Skeletal muscle tissue (tissue), 4 donors: ENCODE measurements around the gene NDUFB7. TPM values are rescaled to one million over a fixed set of nuclear protein-coding genes. Genes with fewer than 3 reads are reported as not detected.

ENCODE experiments used
- H3K27ac ChIP-seq: one replicate; pipeline ENCODE4 v1.7.0; 2013; ENCODE audit warnings: mild to moderate bottlenecking, low read depth, low read length, inconsistent platforms
- H3K27me3 ChIP-seq, 3 donors: one replicate each; pipeline ENCODE4 v1.7.0; 2013; ENCODE audit warnings: low read length in 3 of 3; ENCODE audit not compliant: control insufficient read depth in 3 of 3, insufficient read depth in 3 of 3
- H3K36me3 ChIP-seq, 3 donors: one replicate each; pipeline ENCODE4 v1.7.0; 2013; ENCODE audit warnings: low read length in 3 of 3; ENCODE audit not compliant: control insufficient read depth in 3 of 3, insufficient read depth in 3 of 3
- H3K4me1 ChIP-seq, 3 donors: one replicate each; pipeline ENCODE4 v1.7.0; 2013; ENCODE audit warnings: low read length in 3 of 3, mild to moderate bottlenecking in 3 of 3; ENCODE audit not compliant: control insufficient read depth in 3 of 3, insufficient read depth in 3 of 3
- H3K4me3 ChIP-seq, 3 donors: one replicate each; pipeline ENCODE4 v1.7.0; 2013; ENCODE audit warnings: low read length in 3 of 3
- H3K9ac ChIP-seq, 3 donors: one replicate each; pipeline ENCODE4 v1.7.0; 2013; ENCODE audit warnings: low read length in 3 of 3, mild to moderate bottlenecking in 3 of 3, moderate library complexity in 2 of 3, low read depth in 1 of 3
- H3K9me3 ChIP-seq, 3 donors: one replicate each; pipeline ENCODE4 v1.7.0; 2013; ENCODE audit warnings: low read length in 3 of 3; ENCODE audit not compliant: control insufficient read depth in 3 of 3
- total RNA-seq: library from RNA; depleted of rRNA; stranded (reverse); fragments of >200 nt; gene quantifications from one replicate; pipeline ENCODE4 v1.2.3, GENCODE V29; 2014
- donor health status: Osteomylitis.

The NDUFB7 gene
- total RNA-seq, 1 donor from 2014 or later, result 525 TPM

DNA sequence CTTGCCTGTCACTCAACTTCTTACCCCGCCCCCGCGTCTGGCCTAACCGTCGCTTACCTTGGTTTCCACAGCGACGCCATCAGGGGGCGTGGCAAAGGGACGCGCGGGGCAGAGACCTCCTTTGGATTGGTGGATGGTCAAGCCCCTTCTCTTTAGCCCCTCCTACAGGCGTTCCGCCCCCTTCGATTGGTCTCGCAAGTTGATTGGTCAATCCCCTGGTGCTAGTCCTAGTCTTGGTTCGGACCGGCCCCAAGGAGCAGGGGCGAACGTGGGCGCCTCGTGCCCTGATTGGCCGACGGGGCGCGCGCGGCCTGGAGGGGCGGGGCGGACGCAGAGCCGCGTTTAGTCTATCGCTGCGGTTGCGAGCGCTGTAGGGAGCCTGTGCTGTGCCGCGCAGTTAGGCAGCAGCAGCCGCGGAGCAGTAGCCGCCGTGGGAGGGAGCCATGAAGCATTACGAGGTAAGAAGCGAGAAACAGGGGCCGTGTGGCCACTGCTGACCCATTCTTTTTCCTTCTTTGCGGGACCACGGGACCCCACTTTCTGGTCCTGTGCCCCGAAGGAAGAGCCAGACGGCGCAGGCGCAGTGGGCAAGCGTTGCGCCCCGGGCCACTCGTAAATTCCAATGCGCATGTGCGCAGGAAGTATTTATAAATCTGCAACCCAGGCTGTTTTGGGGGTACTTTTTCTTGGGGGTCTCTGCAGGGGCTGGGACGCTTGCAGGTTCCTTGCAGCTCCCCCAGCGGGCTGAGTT lies 42.4 kb downstream of the NDUFB7 start, which contains the start of gene TECR:
TSS of gene TECR (plus strand) at position 341 of the 751 bp plus-strand sequence. CDS start at position 444, 103 bp downstream.
- Histone ChIP-seq H3K4me3 (peak within 1 kb of the TSS; percentile 95 to 99 (median 96)), H3K4me1 (peaks cover 22 to 37% (median 31%) of the 10 kb centered on the region in 3 donors), H3K9ac (peak within 1 kb of the TSS; percentile 91 to 98 (median 97)), H3K36me3 (peaks cover 2 to 11% (median 6%) of the 10 kb centered on the region in 3 donors), H3K9me3 (no peaks in the 10 kb centered on the region), H3K27me3 (no peaks in the 10 kb centered on the region), H3K27ac (peak within 1 kb of the TSS; percentile 89)

DNA sequence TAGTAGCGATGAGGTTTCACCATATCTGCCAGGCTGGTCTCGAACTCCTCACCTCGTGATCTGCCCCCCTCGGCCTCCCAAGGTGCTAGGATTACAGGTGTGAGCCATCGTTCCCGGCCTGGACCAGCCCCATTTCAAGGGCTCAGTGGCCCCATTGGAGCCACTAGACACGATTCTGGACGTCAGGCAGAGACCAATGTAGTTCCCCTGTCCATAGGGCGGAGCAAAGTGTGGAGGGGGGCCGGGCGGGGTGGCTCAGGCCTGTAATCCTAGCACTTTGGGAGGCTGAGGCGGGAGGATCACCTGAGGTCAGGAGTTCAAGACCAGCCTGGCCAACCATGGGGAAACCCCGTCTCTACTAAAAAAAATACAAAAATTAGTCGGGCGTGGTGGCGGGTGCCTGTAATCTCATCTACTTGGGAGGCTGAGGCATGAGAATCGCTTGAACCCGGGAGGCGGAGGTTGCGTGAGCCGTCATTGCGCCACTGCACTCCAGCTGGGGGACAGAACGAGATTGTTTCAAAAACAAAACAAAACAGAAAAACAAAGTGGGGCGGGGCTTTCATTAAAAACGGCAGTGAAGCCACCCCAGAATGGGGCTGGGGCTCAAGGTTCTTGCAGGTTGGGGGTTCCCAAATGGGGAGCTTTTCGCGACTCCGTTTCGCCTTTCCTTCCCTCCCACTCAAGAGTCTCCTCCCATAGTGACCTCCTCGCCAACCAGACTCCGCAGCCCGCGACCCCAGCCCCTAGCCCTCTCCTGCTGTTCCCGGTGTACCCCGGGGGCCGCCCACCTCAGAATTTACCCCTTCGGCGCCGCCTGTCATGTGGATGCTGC lies 43.2 kb downstream of the NDUFB7 start:
- H3K4me1 ChIP-seq, result peaks cover 22 to 35% (median 29%) of the 10 kb centered on the region in 3 donors
- H3K36me3 ChIP-seq, result peaks cover 2 to 11% (median 6%) of the 10 kb centered on the region in 3 donors
- H3K9ac ChIP-seq, result peak overlapping the region in 2 of 3 donors; percentile 50 to 57
- H3K27ac ChIP-seq, result peak overlapping the region; percentile 70
- no peaks in the 10 kb centered on the region for H3K9me3 ChIP-seq
- H3K27me3 ChIP-seq, result no peaks in the 10 kb centered on the region
- peak overlapping the region; percentile 38 to 99 (median 65) for H3K4me3 ChIP-seq

DNA sequence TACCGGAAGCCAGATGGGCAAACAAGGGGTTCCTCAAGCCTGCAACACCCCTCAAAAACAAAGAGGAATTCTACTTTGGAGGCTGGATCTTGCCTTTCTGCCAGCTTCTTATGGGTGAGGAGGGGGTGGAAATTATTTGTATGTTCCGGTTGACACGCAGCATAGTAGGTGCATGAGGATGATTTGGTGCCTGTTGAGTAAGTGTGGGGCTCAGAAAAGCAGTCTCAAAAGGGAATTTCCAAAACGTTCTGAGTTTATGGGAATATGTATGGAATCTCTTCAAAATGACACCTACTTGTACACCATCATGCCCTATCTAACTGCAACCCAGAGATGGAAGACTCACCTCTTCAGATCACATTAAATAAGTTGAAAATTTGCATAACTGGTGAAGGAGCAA lies 45.4 kb downstream of the NDUFB7 start:
- no peak overlapping the region for H3K4me3 ChIP-seq
- H3K4me1 ChIP-seq, result peaks cover 11 to 16% (median 14%) of the 10 kb centered on the region in 3 donors
- no peak overlapping the region for H3K9ac ChIP-seq
- peaks cover 2 to 14% (median 6%) of the 10 kb centered on the region in 3 donors for H3K36me3 ChIP-seq
- no peaks in the 10 kb centered on the region for H3K27me3 ChIP-seq
- H3K9me3 ChIP-seq, result no peaks in the 10 kb centered on the region
- no peak overlapping the region for H3K27ac ChIP-seq

DNA sequence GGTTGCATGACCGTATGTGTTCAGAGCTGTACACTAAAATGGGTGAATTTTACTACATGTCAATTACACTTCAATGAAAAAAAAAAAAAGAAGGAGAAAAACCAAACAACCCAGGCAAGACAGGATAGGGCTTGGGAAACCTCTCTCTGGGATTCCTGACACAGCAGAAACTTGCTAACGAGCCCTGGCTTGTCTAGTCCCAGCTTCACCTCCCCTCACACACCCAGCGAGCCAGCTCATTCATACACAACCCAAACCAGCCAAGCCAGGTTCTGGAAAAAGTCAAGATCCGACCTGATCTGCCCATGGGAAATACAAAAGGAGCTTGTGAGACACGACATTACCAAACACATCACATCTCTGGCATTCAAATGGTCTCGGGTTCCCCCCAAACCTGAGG lies 46.1 kb downstream of the NDUFB7 start:
- Histone ChIP-seq H3K9me3 (no peaks in the 10 kb centered on the region), H3K27me3 (no peaks in the 10 kb centered on the region), H3K4me1 (peaks cover 9 to 12% (median 12%) of the 10 kb centered on the region in 3 donors), H3K9ac (no peak overlapping the region), H3K36me3 (peaks cover 2 to 14% (median 6%) of the 10 kb centered on the region in 3 donors), H3K27ac (no peak overlapping the region), H3K4me3 (no peak overlapping the region)

DNA sequence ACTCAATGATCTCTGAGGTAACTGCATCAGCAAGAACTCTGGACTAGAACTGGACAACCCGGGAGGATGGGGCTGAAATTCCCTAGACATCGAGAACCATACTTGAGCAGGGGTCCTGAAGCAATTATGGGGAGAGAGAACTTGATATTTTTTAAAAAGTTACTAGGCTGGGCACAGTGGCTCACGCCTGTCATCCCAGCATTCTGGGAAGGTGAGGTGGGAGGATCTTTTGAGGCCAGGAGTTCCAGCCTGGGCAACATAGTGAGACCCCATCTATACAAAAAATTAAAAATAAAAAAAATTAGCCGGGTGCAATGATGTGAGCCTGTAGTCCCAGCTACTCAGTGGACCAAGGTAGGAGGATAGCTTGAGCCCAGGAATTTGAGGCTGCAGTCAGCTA lies 51.3 kb downstream of the NDUFB7 start:
- peaks cover 20 to 37% (median 28%) of the 10 kb centered on the region in 3 donors for H3K4me1 ChIP-seq
- H3K27me3 ChIP-seq, result no peaks in the 10 kb centered on the region
- H3K9ac ChIP-seq, result no peak overlapping the region
- H3K27ac ChIP-seq, result peak overlapping the region; percentile 96
- H3K36me3 ChIP-seq, result peaks cover 10 to 16% (median 14%) of the 10 kb centered on the region in 3 donors
- H3K9me3 ChIP-seq, result no peaks in the 10 kb centered on the region
- no peak overlapping the region for H3K4me3 ChIP-seq

DNA sequence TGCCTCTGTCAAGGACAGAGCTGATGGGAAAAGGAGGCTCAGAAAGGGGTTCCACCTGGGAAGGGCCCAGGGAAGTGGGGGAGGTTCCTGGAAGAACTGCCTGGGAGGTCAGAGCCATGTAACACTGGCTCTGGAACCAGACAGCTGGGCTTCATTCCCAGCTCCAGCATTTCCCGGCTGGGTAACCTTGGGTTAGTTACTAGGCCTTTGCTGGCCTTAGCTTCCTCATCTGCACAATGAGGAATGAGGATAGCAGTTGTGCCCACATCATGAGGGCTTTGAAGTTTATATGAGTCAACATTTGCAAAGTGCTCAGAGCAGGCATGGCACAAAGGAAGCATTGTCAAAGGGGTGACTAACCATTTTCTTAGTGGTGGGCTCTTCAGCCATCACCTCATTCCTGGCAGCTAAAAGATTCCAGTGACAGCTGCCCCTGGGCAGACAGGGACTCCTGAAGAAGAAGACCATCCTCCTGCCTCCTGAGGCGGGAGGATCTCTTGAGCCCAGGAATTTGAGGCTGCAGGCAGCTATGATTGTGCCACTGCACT lies 51.9 kb downstream of the NDUFB7 start:
- peaks cover 26 to 43% (median 34%) of the 10 kb centered on the region in 3 donors for H3K4me1 ChIP-seq
- no peak overlapping the region for H3K4me3 ChIP-seq
- peak overlapping the region in 1 of 3 donors; percentile 83 for H3K9ac ChIP-seq

DNA sequence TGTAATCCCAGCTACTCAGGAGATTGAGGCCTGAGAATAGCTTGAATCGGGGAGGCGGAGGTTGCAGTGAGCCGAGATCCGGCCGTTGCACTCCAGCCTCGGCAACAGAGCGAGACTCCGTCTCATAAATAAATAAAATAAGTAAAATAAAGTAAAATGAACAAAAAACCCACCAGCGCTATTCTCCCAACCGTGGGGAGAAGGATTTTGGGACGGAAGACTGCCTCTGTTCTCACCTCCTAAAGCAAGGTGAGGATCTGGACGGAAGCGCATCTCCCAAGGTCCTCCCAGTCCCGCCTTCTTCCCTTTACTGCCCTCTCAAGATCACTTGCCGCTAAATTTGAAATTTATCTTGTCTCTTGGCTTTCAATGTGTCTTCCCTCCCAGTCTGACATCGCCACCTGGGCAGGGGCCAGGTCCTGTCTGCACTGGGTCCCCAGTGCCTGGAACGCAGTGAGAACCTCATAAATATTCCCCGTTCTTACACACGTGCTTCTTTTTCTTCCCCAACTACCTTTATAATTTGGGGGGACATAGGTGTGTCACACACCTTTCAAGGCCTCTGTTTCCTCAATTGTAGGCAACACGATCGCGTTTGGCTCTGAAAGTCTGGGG lies 52.5 kb downstream of the NDUFB7 start:
- Histone ChIP-seq H3K36me3 (peaks cover 22 to 26% (median 25%) of the 10 kb centered on the region in 3 donors), H3K27me3 (no peaks in the 10 kb centered on the region), H3K4me1 (peaks cover 32 to 49% (median 40%) of the 10 kb centered on the region in 3 donors), H3K9me3 (no peaks in the 10 kb centered on the region), H3K4me3 (peak overlapping the region in 1 of 3 donors; percentile 30), H3K9ac (peak overlapping the region in 2 of 3 donors; percentile 74 to 83), H3K27ac (peak overlapping the region; percentile 96)

More for the DNA sequence above, 51.9 kb downstream of the NDUFB7 start:
- H3K27ac ChIP-seq, result peak overlapping the region; percentile 96
- H3K9me3 ChIP-seq, result no peaks in the 10 kb centered on the region
- H3K36me3 ChIP-seq, result peaks cover 16 to 21% (median 20%) of the 10 kb centered on the region in 3 donors
- no peaks in the 10 kb centered on the region for H3K27me3 ChIP-seq

DNA sequence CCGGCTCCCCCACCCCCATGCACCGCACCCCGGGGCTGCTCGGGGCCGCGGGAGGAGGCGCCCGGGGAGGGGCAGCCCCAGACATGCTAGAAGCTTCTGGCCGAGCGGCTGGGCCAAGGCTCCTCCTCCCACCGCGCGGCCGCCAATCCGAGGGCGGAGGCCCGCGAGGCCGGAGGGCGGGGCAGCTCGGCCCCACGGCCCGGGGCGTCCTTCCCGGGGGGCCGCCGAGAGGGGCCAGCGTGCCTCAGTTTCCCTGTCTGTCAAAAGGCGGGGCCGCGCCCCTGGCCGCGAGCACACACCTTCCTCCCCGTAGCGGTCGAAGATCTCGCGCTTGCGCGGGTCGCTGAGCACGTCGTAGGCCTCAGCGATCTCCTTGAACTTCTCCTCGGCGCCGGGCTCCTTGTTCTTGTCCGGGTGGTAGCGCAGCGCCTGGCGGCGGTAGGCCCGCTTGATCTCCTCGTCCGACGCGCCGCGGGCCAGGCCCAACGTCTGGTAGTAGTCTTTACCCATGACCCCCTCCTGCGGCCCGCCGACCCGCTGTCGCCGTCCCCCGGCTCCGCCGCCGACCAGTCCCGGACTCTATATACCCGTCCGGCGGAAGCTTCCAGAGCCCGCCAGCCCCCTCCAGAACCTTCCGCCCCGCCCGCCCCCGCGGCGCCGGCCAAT lies 53.9 kb downstream of the NDUFB7 start, which contains the start of gene DNAJB1:
TSS of gene DNAJB1 (minus strand) at position 558 of the 666 bp plus-strand sequence. CDS start at position 510, 48 bp downstream.
- no peaks in the 10 kb centered on the region for H3K9me3 ChIP-seq
- peak within 1 kb of the TSS; percentile 89 to 96 (median 95) for H3K4me3 ChIP-seq
- peaks cover 40 to 52% (median 47%) of the 10 kb centered on the region in 3 donors for H3K4me1 ChIP-seq
- H3K27me3 ChIP-seq, result no peaks in the 10 kb centered on the region
- H3K9ac ChIP-seq, result peak within 1 kb of the TSS; percentile 97 to 100 (median 99)
- H3K36me3 ChIP-seq, result peaks cover 25 to 33% (median 31%) of the 10 kb centered on the region in 3 donors
- peak within 1 kb of the TSS; percentile 99 for H3K27ac ChIP-seq

DNA sequence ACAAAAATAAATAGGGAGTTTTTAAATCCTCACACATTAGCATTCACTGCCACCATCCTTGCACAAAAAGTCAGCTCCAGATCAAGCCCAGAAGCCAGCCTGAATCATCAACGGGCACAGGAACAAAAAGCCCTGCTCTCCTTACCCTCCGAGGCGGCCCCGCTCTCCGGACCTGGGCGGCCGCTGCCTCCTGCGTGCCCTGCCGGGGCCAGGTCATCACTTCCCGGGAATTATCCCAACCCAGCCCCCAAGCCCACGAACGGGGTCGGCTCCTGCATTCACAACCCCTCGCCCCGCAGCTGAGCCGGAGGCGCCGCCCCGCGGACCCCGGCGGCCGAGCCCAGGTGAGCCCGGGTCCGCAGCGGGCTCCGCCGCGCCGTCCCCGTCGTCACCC lies 54.4 kb downstream of the NDUFB7 start:
- no peaks in the 10 kb centered on the region for H3K27me3 ChIP-seq
- peak overlapping the region; percentile 80 to 100 (median 99) for H3K9ac ChIP-seq
- peaks cover 25 to 33% (median 31%) of the 10 kb centered on the region in 3 donors for H3K36me3 ChIP-seq
- peaks cover 40 to 52% (median 50%) of the 10 kb centered on the region in 3 donors for H3K4me1 ChIP-seq
- no peaks in the 10 kb centered on the region for H3K9me3 ChIP-seq
- H3K4me3 ChIP-seq, result peak overlapping the region; percentile 79 to 96 (median 95)
- H3K27ac ChIP-seq, result peak overlapping the region; percentile 99
